Vagina (tissue), 2 donors: ENCODE results near the gene TMEM14A.

Experiments
- CTCF ChIP-seq, 3 experiments: fragments of 450-650 bp in 2 of 3; fragments of 200-600 bp in 1 of 3; sonication (generic) in 1 of 3; IDR thresholded peaks; one replicate each; pipeline ENCODE4 v1.5.1; 2017 to 2019; ENCODE audit warnings: antibody characterized with exemption in 3 of 3, mild to moderate bottlenecking in 2 of 3, moderate library complexity in 2 of 3
- POLR2A ChIP-seq, 2 donors: fragments of 450-650 bp; IDR thresholded peaks; one replicate each; pipeline ENCODE4 v1.6.1; 2017; ENCODE audit warnings: antibody characterized with exemption in 2 of 2, mild to moderate bottlenecking in 2 of 2, moderate library complexity in 2 of 2

- TF ChIP-seq CTCF (IDR thresholded peaks at IDR 0.05) (no peak), POLR2A (IDR thresholded peaks at IDR 0.05) (no peak)
Observed at GRCh38 chr6:52654592-52654991, 16.3 kb upstream of the TMEM14A start.
